HG02678 (cell line): Measurements from ENCODE around the gene SLC26A4.
A peak's percentile ranks its signal among the peaks of the same experiment; 100 is the strongest.

ENCODE experiments used
- ATAC-seq: cut with Tn5 transposase; IDR thresholded peaks from one replicate; pipeline ENCODE4 v1.9.1; 2021; ENCODE audit warnings: mild to moderate bottlenecking, moderate library complexity; ENCODE audit not compliant: unreplicated experiment

The SLC26A4 gene

GRCh38 chr7:107743567-107744344, 83.1 kb downstream of the SLC26A4 start, which contains the start of gene CBLL1:
TSS of gene CBLL1 (plus strand) at chr7:107744142. CDS start at chr7:107744164, 22 bp downstream.
- ATAC-seq: peak; percentile 89

GRCh38 chr7:107744345-107744750, 83.7 kb downstream of the SLC26A4 start:
- ATAC-seq: peak; percentile 38

- no peak for ATAC-seq
These were observed 85.4 kb downstream of the SLC26A4 start for GRCh38 chr7:107746006-107746405.

- no peak for ATAC-seq
These were observed 90.5 kb downstream of the SLC26A4 start for GRCh38 chr7:107751113-107751512.

GRCh38 chr7:107754642-107755041, 94.0 kb downstream of the SLC26A4 start:
- no peak for ATAC-seq

GRCh38 chr7:107758667-107759066, 98.0 kb downstream of the SLC26A4 start:
- ATAC-seq: no peak

GRCh38 chr7:107767391-107767790, 106.8 kb downstream of the SLC26A4 start:
- ATAC-seq: no peak
